ENCODE data around the gene PCK2.

Gene PCK2

DNA sequence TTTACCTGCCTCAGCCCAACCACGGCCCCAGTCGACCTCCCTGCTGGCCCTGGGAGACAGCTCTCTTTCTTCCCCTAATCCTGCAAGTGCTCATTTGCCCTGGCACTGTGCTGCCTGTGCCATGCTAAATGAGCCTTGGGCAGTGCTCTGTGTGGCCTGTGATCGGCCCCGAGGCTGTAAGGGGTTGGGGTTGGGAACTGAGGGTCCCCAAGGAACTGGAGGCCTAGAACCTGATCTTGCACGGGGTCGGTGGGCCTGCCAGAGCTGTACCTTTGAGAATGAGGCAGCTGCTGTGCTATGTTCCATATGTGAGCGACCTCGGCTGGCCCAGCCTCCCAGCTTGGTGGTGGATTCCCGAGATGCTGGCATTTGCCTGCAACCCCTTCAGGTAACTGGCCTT lies 56.0 kb downstream of the PCK2 start:
- no peak for TF ChIP-seq GABPA (IDR thresholded peaks at IDR 0.05; ENCODE audit: low read depth)
- TF ChIP-seq, protein P1, sequence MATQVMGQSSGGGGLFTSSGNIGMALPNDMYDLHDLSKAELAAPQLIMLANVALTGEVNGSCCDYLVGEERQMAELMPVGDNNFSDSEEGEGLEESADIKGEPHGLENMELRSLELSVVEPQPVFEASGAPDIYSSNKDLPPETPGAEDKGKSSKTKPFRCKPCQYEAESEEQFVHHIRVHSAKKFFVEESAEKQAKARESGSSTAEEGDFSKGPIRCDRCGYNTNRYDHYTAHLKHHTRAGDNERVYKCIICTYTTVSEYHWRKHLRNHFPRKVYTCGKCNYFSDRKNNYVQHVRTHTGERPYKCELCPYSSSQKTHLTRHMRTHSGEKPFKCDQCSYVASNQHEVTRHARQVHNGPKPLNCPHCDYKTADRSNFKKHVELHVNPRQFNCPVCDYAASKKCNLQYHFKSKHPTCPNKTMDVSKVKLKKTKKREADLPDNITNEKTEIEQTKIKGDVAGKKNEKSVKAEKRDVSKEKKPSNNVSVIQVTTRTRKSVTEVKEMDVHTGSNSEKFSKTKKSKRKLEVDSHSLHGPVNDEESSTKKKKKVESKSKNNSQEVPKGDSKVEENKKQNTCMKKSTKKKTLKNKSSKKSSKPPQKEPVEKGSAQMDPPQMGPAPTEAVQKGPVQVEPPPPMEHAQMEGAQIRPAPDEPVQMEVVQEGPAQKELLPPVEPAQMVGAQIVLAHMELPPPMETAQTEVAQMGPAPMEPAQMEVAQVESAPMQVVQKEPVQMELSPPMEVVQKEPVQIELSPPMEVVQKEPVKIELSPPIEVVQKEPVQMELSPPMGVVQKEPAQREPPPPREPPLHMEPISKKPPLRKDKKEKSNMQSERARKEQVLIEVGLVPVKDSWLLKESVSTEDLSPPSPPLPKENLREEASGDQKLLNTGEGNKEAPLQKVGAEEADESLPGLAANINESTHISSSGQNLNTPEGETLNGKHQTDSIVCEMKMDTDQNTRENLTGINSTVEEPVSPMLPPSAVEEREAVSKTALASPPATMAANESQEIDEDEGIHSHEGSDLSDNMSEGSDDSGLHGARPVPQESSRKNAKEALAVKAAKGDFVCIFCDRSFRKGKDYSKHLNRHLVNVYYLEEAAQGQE (IDR thresholded peaks at IDR 0.05; ENCODE audit: insufficient replicate concordance, low read depth), result no peak
- no peak for TF ChIP-seq SPI1 (IDR thresholded peaks at IDR 0.05; ENCODE audit: borderline replicate concordance, low read depth)
- TF ChIP-seq, protein P2, sequence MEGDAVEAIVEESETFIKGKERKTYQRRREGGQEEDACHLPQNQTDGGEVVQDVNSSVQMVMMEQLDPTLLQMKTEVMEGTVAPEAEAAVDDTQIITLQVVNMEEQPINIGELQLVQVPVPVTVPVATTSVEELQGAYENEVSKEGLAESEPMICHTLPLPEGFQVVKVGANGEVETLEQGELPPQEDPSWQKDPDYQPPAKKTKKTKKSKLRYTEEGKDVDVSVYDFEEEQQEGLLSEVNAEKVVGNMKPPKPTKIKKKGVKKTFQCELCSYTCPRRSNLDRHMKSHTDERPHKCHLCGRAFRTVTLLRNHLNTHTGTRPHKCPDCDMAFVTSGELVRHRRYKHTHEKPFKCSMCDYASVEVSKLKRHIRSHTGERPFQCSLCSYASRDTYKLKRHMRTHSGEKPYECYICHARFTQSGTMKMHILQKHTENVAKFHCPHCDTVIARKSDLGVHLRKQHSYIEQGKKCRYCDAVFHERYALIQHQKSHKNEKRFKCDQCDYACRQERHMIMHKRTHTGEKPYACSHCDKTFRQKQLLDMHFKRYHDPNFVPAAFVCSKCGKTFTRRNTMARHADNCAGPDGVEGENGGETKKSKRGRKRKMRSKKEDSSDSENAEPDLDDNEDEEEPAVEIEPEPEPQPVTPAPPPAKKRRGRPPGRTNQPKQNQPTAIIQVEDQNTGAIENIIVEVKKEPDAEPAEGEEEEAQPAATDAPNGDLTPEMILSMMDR (IDR thresholded peaks at IDR 0.05; ENCODE audit: insufficient read depth, low read length), result no peak
- no peak for TF ChIP-seq POLR2AphosphoS5 (IDR thresholded peaks at IDR 0.05; ENCODE audit: low read depth)
- no peaks in the 10 kb centered on the region for H3K27me3 ChIP-seq (ENCODE audit: insufficient read depth, poor library complexity, severe bottlenecking)
- DNase-seq (ENCODE audit: low read depth in 1 of 2, low spot score in 1 of 2), result no peak
- no peak overlapping the region for H3K27ac ChIP-seq (replicated peaks)
- no peak overlapping the region for H3K4me3 ChIP-seq (replicated peaks; ENCODE audit: insufficient read depth, low read length)

DNA sequence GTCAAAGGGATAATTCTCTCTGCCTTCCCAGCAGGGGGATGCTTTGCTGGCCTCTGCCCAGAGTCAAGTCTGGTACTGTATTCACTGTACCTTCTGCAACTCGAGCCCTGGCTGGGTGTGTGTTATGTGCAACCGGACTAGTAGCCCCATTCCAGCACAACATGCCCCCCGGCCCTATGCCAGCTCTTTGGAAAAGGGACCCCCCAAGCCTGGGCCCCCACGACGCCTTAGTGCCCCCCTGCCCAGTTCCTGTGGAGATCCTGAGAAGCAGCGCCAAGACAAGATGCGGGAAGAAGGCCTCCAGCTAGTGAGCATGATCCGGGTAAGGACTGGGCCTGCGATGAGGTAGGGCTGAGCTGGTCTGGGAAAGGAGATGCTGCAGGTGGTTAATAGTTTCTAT lies 56.5 kb downstream of the PCK2 start:
- no peak overlapping the region for H3K4me3 ChIP-seq (replicated peaks; ENCODE audit: insufficient read depth, low read length)
- TF ChIP-seq, protein P1 (IDR thresholded peaks at IDR 0.05; ENCODE audit: insufficient replicate concordance, low read depth), result no peak
- TF ChIP-seq, protein P2 (IDR thresholded peaks at IDR 0.05; ENCODE audit: insufficient read depth, low read length), result no peak
- no peak for TF ChIP-seq GABPA (IDR thresholded peaks at IDR 0.05; ENCODE audit: low read depth)
- TF ChIP-seq POLR2AphosphoS5 (IDR thresholded peaks at IDR 0.05; ENCODE audit: low read depth), result no peak
- no peak for TF ChIP-seq SPI1 (IDR thresholded peaks at IDR 0.05; ENCODE audit: borderline replicate concordance, low read depth)
- H3K27me3 ChIP-seq (ENCODE audit: insufficient read depth, poor library complexity, severe bottlenecking), result no peaks in the 10 kb centered on the region
- DNase-seq (ENCODE audit: low read depth in 1 of 2, low spot score in 1 of 2), result no peak
- H3K27ac ChIP-seq (replicated peaks), result no peak overlapping the region

DNA sequence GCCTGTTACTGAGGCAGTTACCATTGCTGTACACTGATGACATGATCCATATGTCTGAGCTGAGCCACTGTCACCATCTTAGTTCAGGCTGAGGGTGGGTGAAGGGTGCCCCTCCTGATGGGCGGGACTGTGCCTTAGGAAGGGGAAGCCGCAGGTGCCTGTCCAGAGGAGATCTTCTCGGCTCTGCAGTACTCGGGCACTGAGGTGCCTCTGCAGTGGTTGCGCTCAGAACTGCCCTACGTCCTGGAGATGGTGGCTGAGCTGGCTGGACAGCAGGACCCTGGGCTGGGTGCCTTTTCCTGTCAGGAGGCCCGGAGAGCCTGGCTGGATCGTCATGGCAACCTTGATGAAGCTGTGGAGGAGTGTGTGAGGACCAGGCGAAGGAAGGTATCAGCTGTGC lies 56.9 kb downstream of the PCK2 start:
- no peak for DNase-seq (ENCODE audit: low read depth in 1 of 2, low spot score in 1 of 2)
- Histone ChIP-seq H3K27me3 (ENCODE audit: insufficient read depth, poor library complexity, severe bottlenecking) (no peaks in the 10 kb centered on the region), H3K27ac (replicated peaks) (no peak overlapping the region), H3K4me3 (replicated peaks; ENCODE audit: insufficient read depth, low read length) (no peak overlapping the region)
- TF ChIP-seq GABPA (IDR thresholded peaks at IDR 0.05; ENCODE audit: low read depth), result no peak
- TF ChIP-seq, protein P2 (IDR thresholded peaks at IDR 0.05; ENCODE audit: insufficient read depth, low read length), result no peak
- TF ChIP-seq POLR2AphosphoS5 (IDR thresholded peaks at IDR 0.05; ENCODE audit: low read depth), result no peak
- no peak for TF ChIP-seq SPI1 (IDR thresholded peaks at IDR 0.05; ENCODE audit: borderline replicate concordance, low read depth)
- TF ChIP-seq, protein P1 (IDR thresholded peaks at IDR 0.05; ENCODE audit: insufficient replicate concordance, low read depth), result no peak
